Neuron (in vitro differentiated cells): Measurements from ENCODE around the gene HTRA3.

Experiments used
- H2AFZ ChIP-seq: one replicate; pipeline ENCODE4 v1.6.1; 2013; ENCODE audit warnings: low read depth, mild to moderate bottlenecking, inconsistent platforms, low read length, moderate library complexity
- H3K27me3 ChIP-seq: one replicate; pipeline ENCODE4 v1.6.1; 2013; ENCODE audit warnings: low read length; ENCODE audit not compliant: insufficient read depth
- H3K36me3 ChIP-seq: one replicate; pipeline ENCODE4 v1.6.1; 2013; ENCODE audit warnings: low read length; ENCODE audit not compliant: insufficient read depth
- H3K4me1 ChIP-seq: one replicate; pipeline ENCODE4 v1.6.1; 2013; ENCODE audit warnings: low read length; ENCODE audit not compliant: insufficient read depth
- H3K4me3 ChIP-seq: 2 replicates; pipeline ENCODE4 v1.5.1; 2013; ENCODE audit warnings: mild to moderate bottlenecking, low read length, moderate library complexity
- H3K9me3 ChIP-seq: one replicate; pipeline ENCODE4 v1.6.1; 2013; ENCODE audit warnings: low read length

HTRA3 gene

DNA sequence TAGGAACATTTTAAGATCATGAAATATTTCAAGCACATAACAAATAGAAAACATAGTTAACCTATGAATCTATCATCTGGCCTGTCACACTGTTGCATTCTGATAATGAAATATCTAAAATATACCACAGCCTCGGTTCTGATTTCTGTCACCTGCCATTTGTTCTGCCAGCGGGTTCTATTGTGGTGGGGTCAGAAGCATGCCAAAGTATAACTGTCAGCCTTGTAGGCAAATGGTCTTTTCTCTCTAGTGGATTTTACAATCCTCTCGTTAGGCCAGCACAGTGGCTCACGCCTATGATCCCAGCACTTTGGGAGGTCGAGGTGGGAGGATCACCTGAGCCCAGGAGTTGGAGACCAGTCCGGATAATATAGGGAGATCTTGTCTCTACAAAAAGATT, 47.9 kb downstream of the HTRA3 start:
- no peak overlapping the region for H2AFZ ChIP-seq
- H3K27me3 ChIP-seq, result no peaks in the 10 kb centered on the region
- no peaks in the 10 kb centered on the region for H3K36me3 ChIP-seq
- no peak overlapping the region for H3K4me3 ChIP-seq
- peaks cover 22% of the 10 kb centered on the region for H3K4me1 ChIP-seq
- H3K9me3 ChIP-seq, result peaks cover under 1% of the 10 kb centered on the region

- Histone ChIP-seq H3K4me3 (no peak overlapping the region), H3K9me3 (no peaks in the 10 kb centered on the region), H3K36me3 (no peaks in the 10 kb centered on the region), H2AFZ (no peak overlapping the region), H3K27me3 (no peaks in the 10 kb centered on the region), H3K4me1 (peaks cover 22% of the 10 kb centered on the region)
Observed at GRCh38 chr4:8318509-8318908, 49.0 kb downstream of the HTRA3 start.

DNA sequence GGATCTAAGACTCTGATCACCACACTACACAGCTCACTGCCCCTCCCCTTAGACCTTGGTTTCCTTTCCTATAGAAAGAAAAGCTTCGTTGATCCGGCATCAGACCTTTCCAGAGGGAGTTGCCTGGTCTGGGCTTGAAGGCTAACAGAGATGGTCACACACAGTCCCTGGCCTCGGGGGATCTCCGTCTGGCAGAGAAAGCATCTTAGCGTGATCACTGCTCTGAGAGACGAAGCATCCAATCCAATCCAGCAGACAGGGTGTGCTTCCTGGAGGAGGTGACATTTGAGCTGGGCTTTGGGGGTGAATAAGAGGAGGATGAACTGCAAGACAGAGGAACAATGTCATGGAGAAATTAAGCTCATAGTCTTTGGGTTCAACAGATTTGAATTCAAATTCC, 49.5 kb downstream of the HTRA3 start:
- no peaks in the 10 kb centered on the region for H3K27me3 ChIP-seq
- H3K36me3 ChIP-seq, result no peaks in the 10 kb centered on the region
- H2AFZ ChIP-seq, result no peak overlapping the region
- H3K4me1 ChIP-seq, result peaks cover 22% of the 10 kb centered on the region
- no peaks in the 10 kb centered on the region for H3K9me3 ChIP-seq
- no peak overlapping the region for H3K4me3 ChIP-seq

GRCh38 chr4:8319731-8320385, 50.3 kb downstream of the HTRA3 start:
- Histone ChIP-seq H2AFZ (no peak overlapping the region), H3K36me3 (no peaks in the 10 kb centered on the region), H3K4me3 (no peak overlapping the region), H3K4me1 (peaks cover 20% of the 10 kb centered on the region), H3K9me3 (no peaks in the 10 kb centered on the region), H3K27me3 (no peaks in the 10 kb centered on the region)

DNA sequence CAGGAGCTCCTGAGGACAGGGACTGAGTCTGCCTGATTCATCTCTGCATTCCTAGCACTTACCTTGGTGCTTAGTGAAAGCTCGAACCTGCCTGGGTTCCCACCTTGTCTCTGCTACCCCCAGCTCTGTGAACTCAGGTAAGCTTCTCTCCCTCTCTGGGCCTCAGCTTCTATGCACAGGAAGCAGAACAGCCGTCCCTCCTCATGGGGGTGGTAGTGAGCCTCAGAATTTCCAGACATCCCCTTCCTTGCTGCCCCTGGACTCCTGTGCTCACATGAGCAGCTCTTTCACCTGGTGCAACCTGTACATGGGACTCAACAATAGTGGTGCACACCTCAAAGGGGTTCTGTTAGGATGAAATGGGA, 50.8 kb downstream of the HTRA3 start:
- no peak overlapping the region for H3K4me3 ChIP-seq

DNA sequence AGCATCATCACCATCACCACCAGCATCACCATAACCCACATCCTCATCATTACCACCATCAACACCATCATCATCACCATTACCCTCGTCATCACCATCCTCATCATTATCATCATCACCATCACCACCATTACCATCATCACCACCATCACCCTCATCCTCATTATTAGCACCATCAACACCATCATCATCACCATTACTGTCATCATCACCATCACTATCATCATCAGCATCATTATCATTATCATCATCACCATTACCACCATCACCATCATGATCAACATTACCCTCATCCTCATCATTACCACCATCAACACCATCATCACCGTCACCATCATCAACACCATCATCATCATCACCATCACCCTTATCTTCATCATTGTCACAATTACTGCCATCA, 51.7 kb downstream of the HTRA3 start:
- H3K9me3 ChIP-seq, result no peaks in the 10 kb centered on the region
- peaks cover 7% of the 10 kb centered on the region for H3K4me1 ChIP-seq
- H3K36me3 ChIP-seq, result no peaks in the 10 kb centered on the region
- no peak overlapping the region for H3K4me3 ChIP-seq
- no peak overlapping the region for H2AFZ ChIP-seq
- H3K27me3 ChIP-seq, result no peaks in the 10 kb centered on the region

More for the DNA sequence above, 50.8 kb downstream of the HTRA3 start:
- H3K4me1 ChIP-seq, result peaks cover 15% of the 10 kb centered on the region
- no peaks in the 10 kb centered on the region for H3K9me3 ChIP-seq
- no peaks in the 10 kb centered on the region for H3K27me3 ChIP-seq
- H3K36me3 ChIP-seq, result no peaks in the 10 kb centered on the region
- H2AFZ ChIP-seq, result no peak overlapping the region

DNA sequence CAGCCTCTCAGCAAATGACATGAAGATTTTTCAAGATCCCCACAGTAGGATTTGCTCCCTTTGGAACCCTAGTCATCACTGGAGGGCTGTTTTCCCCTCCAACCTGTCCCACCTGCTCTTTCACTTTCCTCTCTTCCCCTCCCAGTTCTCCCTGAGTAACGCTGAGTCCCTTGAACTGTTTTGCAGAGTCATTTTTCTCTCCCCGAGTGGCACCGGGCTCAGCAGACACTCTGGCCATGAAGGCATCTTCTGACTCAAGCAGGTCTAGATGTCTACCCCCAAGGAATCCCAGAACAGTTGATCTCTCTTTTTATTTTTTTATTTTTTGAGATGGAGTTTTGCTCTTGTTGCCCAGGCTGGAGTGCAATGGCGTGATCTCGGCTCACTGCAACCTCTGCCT, 52.2 kb downstream of the HTRA3 start:
- peaks cover 1% of the 10 kb centered on the region for H3K4me1 ChIP-seq
- H3K9me3 ChIP-seq, result no peaks in the 10 kb centered on the region
- no peak overlapping the region for H2AFZ ChIP-seq
- no peaks in the 10 kb centered on the region for H3K27me3 ChIP-seq
- H3K4me3 ChIP-seq, result no peak overlapping the region
- no peaks in the 10 kb centered on the region for H3K36me3 ChIP-seq

DNA sequence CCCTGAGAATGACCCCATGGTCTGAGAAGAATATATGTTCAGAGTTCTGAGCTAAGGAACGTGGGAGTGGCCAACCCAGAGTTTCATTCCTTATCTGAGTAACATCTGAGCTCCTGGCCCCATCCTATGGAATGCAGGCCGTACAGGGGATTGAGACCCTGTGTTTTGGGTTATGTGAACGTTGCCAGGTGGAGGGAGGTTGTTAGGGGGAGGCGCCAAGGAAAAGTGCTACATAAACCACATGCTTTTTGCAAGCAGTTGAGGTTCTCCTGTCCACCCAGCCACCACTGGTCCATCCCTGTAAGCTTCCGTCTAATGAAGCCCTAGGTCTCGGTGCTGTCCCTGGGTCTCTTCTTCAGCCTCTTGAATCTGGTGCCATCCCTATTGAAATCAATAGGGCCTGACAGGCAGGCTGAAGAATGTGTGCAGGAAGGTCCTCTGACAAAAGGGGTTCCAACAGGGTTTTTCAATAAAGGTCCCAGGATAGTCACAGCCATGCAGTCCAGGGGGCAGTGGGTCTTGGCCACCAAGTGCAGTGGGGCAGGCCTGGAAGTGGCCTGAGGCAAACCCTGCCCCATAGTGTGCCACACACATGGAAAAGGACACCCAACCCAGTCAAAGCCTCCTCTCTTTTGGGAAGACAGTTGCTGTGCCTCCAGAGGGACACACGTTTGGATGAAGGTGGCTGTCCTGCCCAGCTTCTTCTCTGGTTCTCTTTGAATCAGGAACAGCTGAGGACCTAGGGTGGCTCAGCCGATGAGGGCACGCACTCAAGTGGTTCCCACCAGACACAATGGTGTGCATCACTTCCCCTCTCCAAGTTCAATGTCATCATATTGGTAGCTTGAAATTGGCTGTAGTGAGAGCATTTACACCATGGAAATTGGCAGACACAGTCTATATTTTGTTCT, 53.5 kb downstream of the HTRA3 start:
- no peaks in the 10 kb centered on the region for H3K36me3 ChIP-seq
- no peak overlapping the region for H3K4me3 ChIP-seq
- H3K27me3 ChIP-seq, result no peaks in the 10 kb centered on the region
- H2AFZ ChIP-seq, result no peak overlapping the region
- no peaks in the 10 kb centered on the region for H3K4me1 ChIP-seq
- no peaks in the 10 kb centered on the region for H3K9me3 ChIP-seq

DNA sequence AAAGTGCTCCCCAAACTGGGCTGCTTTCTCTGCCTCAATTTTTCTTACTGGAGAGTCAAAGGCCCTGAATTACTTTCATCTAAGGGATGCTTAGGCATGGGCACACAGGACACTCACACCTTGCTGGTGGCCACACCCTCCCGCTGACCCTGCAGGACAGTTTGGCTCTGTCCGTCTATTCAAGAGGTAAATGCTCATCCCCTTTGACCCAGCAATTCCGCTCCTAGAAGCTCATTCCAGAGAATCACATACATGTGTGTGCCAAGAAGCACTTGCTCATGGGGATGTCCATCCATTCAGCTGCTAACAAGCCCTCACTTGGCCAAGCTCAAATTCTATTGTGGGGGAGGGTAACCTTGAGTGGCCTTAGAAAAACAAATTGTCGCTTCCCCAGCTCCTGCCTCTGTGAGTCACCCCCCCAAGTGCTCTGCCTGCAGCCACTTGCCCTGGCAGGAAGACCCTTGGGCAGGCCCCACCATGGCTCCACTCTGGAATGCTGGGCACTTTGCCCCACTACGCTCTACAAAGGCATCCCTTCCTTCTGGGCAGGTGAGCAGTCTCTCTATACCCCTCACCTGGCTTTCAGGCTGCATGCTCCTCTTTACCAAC, 54.5 kb downstream of the HTRA3 start:
- no peak overlapping the region for H3K4me3 ChIP-seq
- no peak overlapping the region for H2AFZ ChIP-seq
- no peaks in the 10 kb centered on the region for H3K4me1 ChIP-seq
- H3K36me3 ChIP-seq, result no peaks in the 10 kb centered on the region
- no peaks in the 10 kb centered on the region for H3K9me3 ChIP-seq
- H3K27me3 ChIP-seq, result no peaks in the 10 kb centered on the region

- no peak overlapping the region for H2AFZ ChIP-seq
- H3K4me1 ChIP-seq, result no peaks in the 10 kb centered on the region
- no peaks in the 10 kb centered on the region for H3K27me3 ChIP-seq
- H3K4me3 ChIP-seq, result no peak overlapping the region
- H3K36me3 ChIP-seq, result no peaks in the 10 kb centered on the region
- no peaks in the 10 kb centered on the region for H3K9me3 ChIP-seq
Observed at GRCh38 chr4:8324640-8325239, 55.2 kb downstream of the HTRA3 start.

DNA sequence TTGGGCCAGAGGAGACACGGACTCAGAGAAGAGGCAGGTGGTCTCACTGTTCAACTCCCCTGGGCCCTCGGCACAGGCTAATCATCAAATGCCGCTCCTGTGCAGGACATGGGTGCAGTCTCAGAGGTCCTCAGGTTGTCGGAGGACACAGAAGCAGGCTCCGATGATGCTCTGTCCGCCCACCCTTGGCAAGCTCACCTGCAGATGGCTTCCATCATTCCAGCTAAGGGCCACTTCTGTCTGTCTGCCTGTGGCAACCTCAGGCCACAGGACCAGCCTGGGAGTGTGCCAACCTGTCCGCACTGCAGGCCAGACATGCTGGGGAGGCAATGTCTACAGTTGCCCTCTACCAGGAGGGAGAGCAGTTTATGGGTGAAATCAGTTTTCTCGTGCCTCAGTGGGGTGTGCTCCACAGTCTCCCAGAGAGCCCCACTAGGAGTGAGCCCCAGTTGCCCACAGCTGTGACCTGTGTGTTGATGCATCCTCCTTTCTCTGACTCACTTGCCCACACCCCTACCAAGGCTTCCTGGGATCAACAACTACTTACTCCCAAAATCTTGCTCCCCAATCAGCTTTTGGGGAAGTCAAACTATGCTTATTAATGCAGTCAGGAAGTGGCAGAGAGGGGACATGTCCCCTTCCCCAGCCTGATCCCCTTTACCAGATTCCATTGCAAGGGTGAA, 55.9 kb downstream of the HTRA3 start:
- Histone ChIP-seq H3K9me3 (no peaks in the 10 kb centered on the region), H3K4me1 (no peaks in the 10 kb centered on the region), H3K27me3 (no peaks in the 10 kb centered on the region), H3K36me3 (no peaks in the 10 kb centered on the region), H3K4me3 (no peak overlapping the region), H2AFZ (no peak overlapping the region)

GRCh38 chr4:8326206-8326605, 56.7 kb downstream of the HTRA3 start:
- H3K4me3 ChIP-seq, result no peak overlapping the region
- no peaks in the 10 kb centered on the region for H3K9me3 ChIP-seq
- no peaks in the 10 kb centered on the region for H3K36me3 ChIP-seq
- H3K27me3 ChIP-seq, result no peaks in the 10 kb centered on the region
- no peaks in the 10 kb centered on the region for H3K4me1 ChIP-seq
- no peak overlapping the region for H2AFZ ChIP-seq
